ENCODE measurements around the gene AP5Z1. TPM values are rescaled to one million over a fixed set of nuclear protein-coding genes. Genes with fewer than 3 reads are reported as not detected.
"Not testable (repeated sequence)": the region's sequence is repeated elsewhere in the genome, so short reads cannot be mapped to it uniquely, and the experiment has no call there.

AP5Z1 gene
- total RNA-seq, 2 donors from 2014 or later, result 27.8 to 29.0 TPM

DNA sequence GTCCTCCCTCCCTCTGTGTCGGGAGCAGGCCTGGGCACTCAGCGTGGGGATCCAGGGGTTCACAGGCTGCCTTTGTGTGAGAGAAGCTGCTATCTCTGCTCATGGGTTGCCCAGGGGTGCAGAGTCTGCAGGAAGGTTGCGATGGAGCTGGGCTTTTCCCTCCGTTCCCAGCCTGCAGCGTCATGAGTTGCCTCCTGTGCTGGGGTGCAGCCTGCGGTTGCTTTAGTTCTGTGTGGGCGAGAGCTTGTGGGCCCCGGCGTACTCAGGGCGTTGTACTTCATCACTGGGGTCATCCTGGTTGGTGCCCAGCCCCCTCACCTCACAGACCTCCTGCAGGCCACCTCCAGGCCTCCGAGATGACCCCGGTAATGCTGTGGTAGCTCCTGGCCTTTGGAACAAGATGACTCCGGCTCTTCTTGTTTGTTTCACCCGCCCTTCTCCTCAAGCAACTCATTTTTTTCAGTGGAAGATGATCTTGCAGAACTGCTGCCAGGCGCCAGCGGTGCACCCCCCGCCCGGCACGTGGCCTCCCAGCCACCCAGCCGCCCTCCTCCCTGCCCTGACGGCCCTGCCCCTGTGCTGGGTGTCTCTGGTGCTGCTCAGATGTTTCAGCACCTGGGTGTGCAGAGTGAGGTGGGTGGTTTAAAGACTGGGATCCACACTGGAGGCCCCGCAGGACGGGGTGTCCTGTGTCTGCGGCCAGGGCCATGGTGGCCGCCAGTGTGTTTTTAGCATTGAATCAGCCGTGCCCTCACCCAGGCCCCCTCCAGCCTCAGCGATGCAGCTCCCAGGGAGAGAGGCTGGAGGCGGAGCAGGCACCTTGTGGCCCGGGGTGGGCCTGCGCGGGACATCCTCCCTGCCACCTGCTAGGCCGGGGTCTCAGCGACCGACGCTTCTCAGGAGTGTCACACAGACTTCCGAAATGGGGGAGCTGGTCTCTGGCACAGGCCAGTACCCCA lies 7.2 kb downstream of the AP5Z1 start:
- DNase-seq (ENCODE audit: low spot score), result no peak

DNA sequence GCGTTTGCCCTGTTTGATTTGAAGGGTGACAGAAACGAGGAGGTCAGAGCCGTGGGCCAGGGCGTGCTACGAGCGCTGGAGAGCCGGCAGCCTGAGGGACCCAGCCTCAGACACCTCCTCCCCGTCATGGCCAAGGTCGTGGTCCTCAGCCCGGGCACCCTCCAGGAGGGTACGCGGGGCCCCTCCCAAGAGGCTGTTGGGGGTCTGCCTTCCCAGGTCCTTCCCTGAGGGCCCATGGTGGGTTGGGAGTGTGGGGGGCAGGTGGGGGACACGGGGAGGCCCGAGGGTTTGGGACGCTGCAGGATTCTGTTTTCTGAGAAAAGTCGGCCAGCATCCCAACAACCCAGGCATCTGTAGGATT lies 7.8 kb downstream of the AP5Z1 start:
- intact Hi-C loops (cut with DNase I), result no loop called here
- no peak for DNase-seq (ENCODE audit: low spot score)

More for the DNA sequence above, 7.2 kb downstream of the AP5Z1 start:
- intact Hi-C loops (cut with DNase I), result no loop called here

DNA sequence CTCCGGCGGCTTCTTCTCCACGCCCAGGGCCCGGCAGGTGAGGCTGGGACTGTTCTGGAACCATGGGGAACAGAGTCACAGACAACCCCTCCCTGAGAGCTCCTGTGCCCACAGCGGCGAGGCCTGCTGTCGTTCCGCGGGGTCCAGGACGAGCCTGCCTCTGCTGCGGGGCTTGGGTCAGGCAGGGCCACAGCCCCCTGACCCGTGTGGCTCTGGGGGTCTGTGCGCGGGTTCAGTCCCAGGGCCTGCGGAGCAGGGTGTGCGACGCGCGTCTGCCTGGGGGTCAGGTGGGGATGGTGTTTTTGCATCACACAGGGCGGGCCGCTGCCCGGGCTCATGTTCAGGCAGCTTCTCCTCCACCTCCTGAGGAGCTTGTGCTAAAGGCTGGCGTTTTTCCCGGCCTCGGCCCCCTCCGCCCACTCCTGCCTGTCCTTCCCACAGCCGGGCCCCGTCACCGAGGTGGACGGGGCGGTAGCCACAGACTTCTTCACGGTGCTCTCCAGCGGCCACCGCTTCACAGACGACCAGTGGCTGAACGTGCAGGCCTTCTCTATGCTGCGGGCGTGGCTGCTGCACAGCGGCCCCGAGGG lies 8.4 kb downstream of the AP5Z1 start:
- no peak for DNase-seq (ENCODE audit: low spot score)
- intact Hi-C loops (cut with DNase I), result no loop called here

DNA sequence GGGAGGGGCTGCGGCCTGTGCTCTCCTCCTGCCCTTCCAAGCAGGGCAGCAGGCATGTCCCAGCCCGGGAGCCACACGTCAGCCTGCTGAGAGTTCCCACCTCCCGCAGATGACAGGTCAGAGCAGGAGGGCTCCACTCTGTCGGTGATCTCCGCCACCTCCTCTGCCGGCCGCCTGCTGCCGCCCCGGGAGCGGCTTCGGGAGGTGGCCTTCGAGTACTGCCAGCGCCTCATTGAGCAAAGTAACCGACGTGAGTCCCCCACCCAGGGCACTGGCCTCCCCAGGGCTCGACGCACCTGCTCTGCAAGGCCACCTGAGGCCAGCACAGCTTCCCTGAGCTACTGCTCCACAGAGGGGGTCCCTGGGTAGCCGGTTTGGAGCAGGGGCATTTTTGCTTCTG lies 9.4 kb downstream of the AP5Z1 start:
- intact Hi-C loops (cut with DNase I), result no loop called here

DNA sequence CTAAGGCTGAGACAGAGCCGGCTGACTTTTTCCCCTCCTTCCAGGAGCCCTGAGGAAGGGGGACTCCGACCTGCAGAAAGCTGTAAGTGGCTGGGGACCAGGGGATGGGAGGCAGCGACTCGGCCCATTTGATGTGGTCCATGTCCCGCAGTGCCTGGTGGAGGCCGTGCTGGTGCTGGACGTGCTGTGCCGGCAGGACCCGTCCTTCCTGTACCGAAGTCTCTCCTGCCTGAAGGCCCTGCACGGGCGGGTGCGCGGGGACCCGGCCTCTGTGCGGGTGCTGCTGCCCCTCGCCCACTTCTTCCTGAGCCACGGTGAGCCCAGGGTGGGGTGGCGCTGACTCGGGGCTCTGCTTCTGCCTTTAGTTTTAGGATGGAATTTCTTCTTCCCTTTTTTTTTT lies 9.9 kb downstream of the AP5Z1 start:
- intact Hi-C loops (cut with DNase I), result no loop called here
- no peak for DNase-seq (ENCODE audit: low spot score)

More for the DNA sequence above, 9.4 kb downstream of the AP5Z1 start:
- no peak for DNase-seq (ENCODE audit: low spot score)

DNA sequence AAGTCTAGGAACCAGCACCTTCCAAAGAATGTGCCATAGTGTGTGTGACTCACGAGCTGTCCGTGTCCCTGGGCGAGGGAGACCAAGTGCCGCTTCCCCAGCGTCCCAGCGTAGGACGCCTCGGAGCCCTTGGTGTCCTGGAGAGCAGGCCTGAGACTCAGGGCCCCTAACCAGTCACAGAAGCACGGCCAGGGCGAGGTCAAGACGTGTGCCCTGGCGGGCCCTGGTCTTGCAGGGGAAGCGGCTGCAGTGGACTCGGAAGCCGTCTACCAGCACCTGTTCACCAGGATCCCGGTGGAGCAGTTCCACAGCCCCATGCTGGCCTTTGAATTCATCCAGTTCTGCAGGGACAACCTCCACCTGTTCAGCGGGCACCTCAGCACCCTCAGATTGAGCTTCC lies 10.6 kb downstream of the AP5Z1 start:
- DNase-seq (ENCODE audit: low spot score), result no peak
- intact Hi-C loops (cut with DNase I), result no loop called here

DNA sequence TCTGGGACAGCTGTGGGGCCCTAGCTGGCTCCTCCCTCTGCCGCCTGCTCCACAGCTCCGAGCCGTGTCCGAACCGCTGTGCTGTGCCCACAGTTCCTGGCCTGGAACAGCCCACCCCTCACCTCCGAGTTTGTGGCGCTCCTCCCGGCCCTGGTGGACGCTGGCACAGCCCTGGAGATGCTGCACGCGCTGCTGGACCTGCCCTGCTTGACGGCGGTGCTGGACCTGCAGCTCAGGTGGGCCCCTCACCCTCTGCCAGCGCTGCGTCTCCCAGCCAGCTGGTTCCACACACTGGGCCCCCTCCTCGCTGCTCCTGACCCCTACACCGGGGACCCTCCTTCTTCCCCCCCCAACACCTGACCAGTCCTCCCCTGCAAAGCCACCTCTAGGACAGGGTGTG lies 12.1 kb downstream of the AP5Z1 start:
- intact Hi-C loops (cut with DNase I), result no loop called here
- no peak for DNase-seq (ENCODE audit: low spot score)

DNA sequence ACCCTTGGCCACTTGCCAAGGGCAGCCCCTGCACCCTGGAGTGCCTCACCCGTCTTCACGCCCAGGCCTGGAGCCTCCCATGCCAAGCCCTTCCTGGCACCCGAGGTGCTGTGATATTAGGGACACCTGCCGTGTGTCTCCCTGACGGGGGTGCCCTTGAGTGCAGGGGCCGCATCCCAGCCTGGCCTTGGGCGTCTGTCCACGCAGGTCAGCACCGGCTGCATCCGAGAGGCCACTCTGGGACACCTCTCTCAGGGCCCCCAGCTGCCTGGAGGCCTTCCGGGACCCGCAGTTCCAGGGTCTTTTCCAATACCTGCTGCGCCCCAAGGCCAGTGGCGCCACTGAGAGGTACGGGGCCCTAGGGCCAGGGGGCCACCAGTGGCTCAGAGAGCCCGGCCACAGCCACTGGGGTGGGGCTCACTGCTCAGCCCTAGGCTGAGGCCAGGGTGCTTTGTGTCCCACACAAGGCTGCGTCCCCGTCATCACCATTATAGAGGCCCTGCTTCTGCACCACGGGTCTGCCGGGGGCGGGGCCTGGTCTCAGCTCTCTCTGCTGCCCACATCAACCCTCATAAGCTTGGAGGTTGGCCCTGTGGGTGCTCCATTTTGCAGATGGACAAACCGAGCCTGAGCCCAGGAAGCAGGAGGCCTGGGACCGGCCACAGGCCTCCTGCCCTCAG lies 12.7 kb downstream of the AP5Z1 start:
- DNase-seq (ENCODE audit: low spot score), result no peak
- intact Hi-C loops (cut with DNase I), result no loop called here

DNA sequence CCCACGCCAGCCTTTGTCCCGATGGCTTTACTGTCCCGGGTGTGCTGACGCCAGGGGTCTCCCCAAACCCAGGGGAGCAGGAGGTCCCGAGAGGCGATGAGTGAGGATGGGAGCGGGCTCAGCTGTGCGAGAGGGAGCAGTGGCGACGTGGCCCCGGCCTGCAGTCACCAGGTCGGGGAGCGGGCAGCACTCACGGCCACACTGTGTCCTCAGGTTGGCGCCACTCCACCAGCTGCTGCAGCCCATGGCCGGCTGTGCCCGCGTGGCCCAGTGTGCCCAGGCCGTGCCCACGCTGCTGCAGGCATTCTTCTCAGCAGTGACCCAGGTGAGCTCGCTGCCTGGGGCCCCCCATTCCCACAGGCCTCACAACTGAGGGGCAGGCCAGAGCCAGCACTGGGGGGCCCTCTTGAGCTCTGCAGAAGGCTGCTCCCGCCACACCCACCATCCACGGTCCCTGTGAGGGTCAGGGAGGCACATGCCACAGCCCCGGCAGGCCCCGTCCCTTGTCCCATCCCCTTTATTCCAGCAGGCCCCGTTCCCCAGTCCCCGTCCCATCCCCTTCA lies 13.3 kb downstream of the AP5Z1 start:
- DNase-seq (ENCODE audit: low spot score), result no peak
- intact Hi-C loops (cut with DNase I), result no loop called here

DNA sequence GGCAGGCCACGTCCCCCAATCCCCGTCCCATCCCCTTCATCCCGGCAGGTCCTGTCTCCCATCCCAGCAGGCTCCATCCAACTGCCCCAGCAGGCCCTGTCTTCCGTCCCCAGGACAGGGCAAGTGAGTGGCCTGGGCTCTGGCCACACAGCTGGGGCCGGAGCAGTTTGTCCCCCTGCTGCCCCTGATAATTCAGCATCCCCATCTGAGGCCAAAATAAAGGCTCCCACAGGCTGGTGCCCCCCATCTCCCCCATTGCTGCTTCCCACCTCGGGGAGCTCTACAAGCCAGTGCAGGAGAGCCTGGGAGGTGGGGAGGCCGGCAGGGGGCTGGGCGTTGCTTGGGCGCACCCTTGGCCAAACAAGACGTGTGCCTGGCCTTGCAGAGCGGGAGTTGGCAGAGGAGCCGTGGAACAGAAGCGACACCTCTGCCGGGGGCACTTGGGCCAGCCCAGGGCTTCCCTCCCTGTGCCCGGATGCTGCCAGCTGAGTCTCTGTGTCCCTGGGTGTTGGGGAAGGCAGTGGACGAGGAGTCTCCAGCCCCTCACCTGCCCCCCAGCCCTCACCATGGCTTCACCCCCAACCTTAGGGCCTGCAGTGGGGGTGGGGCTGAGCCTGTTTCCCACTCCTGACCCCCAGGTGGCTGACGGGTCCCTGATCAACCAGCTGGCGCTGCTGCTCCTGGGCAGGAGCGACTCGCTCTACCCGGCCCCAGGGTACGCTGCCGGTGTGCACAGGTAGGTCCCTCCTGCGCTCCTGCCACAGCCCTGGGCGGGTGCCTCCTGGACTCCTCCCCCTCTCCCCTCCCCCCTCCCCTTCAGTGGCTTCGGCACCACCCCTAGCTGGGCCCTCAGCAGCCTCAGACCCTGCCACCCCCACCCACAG lies 14.0 kb downstream of the AP5Z1 start:
- intact Hi-C loops (cut with DNase I), result loop anchor here in 1 of 2 donors (10.0 kb wide), 1 partner anchor 295 kb away; no protein-coding TSS in a partner anchor

DNA sequence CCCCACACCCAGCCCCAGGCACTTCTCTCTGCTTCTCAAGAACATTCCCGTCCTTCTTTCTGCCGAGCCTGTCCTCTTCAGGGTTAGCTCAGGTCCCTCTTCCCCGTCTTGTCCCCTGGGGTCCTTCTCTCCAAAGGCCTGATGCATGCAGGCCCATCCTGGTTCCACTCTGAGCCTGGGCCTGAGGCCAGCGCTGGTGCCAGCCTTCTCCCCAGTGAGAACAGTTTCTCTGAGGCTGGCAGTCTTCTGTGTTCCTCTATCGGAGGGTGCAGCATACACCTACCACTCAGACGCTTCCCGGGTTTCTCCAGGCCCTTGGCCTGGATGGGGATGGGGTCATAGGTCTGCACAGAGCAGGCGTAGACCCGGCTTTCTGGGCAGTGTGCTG lies 14.6 kb downstream of the AP5Z1 start:
- DNase-seq (ENCODE audit: low spot score), result no peak
- intact Hi-C loops (cut with DNase I), result loop anchor here in 1 of 2 donors (10.0 kb wide), 1 partner anchor 295 kb away; no protein-coding TSS in a partner anchor

More for the DNA sequence above, 14.0 kb downstream of the AP5Z1 start:
- DNase-seq (ENCODE audit: low spot score), result no peak

DNA sequence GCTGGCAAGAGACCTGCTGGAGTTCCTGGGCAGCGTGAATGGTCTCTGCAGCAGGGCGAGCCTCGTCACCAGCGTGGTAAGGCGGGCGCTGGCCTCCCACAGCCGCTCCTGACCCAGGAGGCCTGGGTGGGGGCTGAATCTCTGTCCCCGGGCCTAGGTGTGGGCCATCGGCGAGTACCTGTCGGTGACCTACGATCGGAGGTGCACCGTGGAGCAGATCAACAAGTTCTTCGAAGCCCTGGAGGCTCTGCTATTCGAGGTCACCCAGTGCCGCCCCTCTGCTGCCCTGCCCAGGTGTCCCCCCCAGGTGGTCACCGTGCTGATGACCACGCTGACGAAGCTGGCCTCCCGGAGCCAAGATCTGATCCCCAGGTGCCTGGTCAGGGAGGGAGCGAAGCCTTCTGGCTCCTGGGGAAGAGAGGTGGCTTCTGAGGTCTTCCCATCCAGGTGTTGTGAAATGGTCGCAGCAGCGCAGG lies 15.1 kb downstream of the AP5Z1 start:
- DNase-seq (ENCODE audit: low spot score), result peak; percentile 80
- intact Hi-C loops (cut with DNase I), result loop anchor here in 1 of 2 donors (10.0 kb wide), 1 partner anchor 294 kb away; no protein-coding TSS in a partner anchor

DNA sequence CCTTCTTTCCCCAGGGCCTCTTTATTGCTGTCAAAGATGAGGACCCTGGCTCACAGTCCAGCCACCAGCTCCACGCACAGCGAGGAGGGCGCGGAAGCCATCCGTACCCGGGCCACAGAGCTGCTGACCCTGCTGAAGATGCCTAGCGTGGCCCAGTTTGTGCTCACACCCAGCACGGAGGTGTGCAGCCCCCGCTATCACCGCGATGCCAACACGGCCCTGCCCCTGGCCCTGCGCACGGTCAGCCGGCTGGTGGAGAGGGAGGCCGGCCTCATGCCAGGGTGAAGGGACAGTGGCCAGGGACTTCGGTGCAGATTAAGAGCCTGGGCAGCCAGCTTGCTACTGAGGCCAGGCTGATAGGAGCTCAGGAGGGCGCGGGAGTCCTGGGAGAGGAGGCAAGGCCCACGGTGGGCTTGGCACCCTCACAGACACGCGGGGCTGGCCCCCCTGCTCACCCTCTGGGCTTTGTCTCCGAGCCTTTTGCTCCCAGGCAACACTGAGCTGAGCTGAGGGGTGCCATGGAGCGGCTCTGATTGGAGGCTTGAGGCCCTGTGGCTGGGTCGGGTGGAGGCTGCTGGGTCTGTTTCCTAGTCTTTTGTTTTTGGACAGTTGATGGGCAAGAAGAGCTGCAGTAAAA lies 15.8 kb downstream of the AP5Z1 start:
- intact Hi-C loops (cut with DNase I), result loop anchor here in 1 of 2 donors (10.0 kb wide), 1 partner anchor 294 kb away; no protein-coding TSS in a partner anchor

DNA sequence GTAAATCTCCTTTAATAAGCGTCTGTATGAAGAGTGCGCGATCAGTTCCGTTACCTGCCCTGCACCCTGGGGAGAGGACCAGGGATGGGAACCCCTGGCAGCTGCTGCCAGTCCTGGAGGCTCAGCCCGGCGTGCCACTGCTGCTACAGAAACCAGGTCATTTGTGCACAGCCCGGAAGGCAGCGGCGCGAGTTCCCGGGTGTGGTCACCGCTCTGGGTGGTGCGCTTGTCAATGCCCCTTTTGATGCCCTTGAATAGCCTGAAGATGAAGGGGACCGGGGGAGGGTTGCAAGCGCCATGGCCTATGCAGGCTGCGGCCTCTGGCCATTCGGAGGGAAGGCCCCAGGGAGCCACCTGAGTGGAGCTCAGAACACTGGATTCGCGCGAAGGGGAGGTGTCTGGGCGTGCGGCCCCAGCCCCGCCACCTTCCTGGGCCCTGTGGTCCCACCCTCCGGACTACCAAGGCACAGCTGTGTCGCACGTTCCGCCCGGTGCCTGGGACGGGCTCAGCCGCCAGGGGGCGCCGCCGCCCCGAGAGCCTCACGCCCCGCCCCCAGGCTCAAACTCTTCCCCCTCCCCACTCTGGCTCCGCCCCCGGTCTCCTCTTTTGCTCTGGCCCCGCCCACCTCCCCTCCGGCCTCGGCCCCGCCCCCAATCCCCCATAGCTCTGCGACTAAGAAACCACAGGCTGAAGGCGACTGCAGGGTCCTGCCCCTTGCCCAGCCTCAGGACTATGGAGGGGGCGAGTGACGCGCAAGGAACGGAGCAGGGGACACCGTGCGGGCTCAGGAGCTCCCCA lies 16.5 kb downstream of the AP5Z1 start:
- peak; percentile 92 for DNase-seq (ENCODE audit: low spot score)
- intact Hi-C loops (cut with DNase I), result loop anchor here in 1 of 2 donors (10.0 kb wide), 1 partner anchor 293 kb away; no protein-coding TSS in a partner anchor

More for the DNA sequence above, 15.8 kb downstream of the AP5Z1 start:
- no peak for DNase-seq (ENCODE audit: low spot score)

DNA sequence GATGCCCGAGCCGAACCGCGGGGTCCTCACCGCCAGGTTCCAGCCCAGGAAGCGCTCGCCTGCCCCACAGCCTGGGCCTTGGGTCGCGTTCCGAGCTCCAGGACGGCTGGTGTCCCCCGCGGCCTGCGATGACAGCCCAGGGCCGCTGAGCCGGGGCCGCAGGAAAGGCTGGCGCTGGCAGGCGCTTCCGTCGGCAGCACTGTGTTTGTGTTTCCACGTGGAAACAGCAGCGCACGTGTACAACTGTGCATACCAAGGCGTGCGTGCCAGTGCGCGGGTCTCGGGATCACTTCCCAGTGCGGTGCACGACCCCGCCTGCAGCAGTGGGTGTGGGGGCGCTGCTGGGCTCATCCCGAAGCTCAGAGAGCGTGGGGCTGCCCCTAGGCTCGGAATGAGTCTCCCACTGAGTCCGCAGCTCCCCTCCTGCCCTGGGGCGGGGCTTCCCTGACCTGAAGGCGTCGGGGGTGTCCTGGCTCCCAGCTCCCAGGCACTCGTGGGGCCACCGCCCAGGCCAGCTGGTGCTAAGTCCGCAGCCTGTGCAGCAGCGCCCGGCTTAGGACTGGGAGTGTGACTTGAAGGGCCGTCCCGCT lies 17.2 kb downstream of the AP5Z1 start:
- intact Hi-C loops (cut with DNase I), result loop anchor here in 1 of 2 donors (10.0 kb wide), 1 partner anchor 292 kb away; no protein-coding TSS in a partner anchor
- DNase-seq (ENCODE audit: low spot score), result no peak

DNA sequence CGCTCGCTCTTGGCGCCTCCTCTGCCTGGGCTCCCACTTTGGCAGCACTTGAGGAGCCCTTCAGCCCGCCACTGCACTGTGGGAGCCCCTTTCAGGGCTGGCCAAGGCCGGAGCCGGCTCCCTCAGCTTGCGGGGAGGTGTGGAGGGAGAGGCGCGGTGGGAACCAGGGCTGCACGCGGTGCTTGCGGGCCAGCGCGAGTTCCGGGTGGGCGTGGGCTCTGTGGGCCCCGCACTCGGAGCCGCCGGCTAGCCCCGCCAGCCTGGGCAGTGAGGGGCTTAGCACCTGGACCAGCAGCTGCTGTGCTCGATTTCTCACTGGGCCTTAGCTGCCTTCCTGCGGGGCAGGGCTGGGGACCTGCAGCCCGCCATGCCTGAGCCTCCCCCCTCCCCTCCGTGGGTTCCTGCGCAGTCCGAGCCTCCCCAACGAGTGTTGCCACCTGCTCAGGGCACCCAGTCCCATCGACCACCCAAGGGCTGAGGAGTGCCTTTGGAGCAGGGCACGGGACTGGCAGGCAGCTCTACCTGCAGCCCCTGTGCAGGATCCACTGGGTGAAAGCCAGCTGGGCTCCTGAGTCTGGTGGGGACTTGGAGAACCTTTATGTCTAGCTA lies 18.1 kb downstream of the AP5Z1 start:
- DNase-seq (ENCODE audit: low spot score), result not testable (repeated sequence)
- intact Hi-C loops (cut with DNase I), result loop anchor here in 1 of 2 donors (10.0 kb wide), 1 partner anchor 291 kb away; no protein-coding TSS in a partner anchor

Data from posterior vena cava (tissue), 2 donors.